Renal pelvis (tissue), 4 donors: ENCODE data around the gene TEX13D. TPM values are rescaled to one million over a fixed set of nuclear protein-coding genes. Genes with fewer than 3 reads are reported as not detected.

Experiments
- DNase-seq: peaks from one replicate; pipeline ENCODE4 v3.0.0-alpha.2; 2013
- polyA plus RNA-seq, 3 donors: library from polyadenylated mRNA; unstranded; fragments of 120-200 nt; gene quantifications; one replicate each; pipeline ENCODE4 v1.2.1, GENCODE V29; 2013; ENCODE audit not compliant: insufficient read length in 3 of 3

The TEX13D gene
- polyA plus RNA-seq, 3 donors = not detected

DNA sequence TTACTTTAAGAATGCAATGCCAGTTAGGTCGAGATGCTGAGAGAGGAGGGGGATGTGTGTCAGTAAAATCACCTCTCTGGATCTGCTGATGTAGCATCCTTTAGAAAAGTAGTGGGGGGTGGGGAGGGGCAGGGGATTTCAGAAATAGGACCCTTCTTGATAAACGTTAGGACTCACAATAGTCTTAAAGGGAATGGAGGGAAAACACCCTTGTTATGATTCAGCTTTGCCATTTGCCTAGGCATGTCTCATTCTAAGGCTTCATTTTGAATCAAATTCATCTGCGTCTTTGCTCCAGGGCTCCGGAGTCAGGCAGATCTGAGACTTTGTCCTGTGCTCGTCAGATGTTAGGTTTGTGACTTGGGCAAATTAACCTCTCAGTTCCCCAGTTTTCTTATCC is 14.8 kb downstream of the TEX13D start:
- no peak for DNase-seq

DNA sequence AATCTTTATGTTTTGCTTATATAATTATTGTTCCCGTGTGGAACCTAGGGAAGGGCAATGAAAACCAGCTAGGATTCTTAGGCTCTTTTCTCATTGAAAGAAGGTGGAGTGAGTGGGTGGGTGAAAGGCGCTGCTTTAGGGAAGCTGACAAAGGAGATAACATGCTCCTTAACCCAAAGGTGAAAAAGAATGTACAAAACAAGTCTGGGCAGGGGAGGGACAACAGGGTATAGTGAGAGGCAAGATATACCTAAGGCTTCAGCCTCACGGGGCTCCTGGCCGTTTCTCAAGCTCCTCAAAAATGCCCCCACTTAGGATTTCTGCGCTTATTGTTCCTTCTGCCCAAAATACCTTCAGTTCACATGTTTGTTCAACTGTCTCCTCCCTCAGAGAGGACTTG is 15.7 kb downstream of the TEX13D start:
- DNase-seq = no peak

GRCh38 chrX:124348885-124349453 is 16.5 kb downstream of the TEX13D start:
- DNase-seq = no peak

DNA sequence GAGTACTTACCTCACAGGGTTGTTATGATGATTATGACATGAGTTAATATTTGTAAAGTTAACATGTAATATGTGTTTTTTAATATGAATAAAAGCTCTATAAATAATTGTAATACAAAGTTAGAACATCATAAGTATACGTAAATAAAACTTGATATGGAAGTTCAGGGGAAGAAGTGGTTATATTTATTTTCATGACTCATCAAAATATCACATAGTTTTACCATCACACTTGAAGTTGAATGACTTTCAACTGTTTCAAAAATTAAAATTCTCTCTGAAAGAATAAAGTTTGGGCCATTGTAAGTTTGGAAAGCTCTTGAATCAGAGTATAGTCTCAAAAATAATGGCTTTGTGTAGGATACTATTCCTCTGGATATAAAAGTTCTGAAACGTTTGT is 22.2 kb downstream of the TEX13D start:
- no peak for DNase-seq

DNA sequence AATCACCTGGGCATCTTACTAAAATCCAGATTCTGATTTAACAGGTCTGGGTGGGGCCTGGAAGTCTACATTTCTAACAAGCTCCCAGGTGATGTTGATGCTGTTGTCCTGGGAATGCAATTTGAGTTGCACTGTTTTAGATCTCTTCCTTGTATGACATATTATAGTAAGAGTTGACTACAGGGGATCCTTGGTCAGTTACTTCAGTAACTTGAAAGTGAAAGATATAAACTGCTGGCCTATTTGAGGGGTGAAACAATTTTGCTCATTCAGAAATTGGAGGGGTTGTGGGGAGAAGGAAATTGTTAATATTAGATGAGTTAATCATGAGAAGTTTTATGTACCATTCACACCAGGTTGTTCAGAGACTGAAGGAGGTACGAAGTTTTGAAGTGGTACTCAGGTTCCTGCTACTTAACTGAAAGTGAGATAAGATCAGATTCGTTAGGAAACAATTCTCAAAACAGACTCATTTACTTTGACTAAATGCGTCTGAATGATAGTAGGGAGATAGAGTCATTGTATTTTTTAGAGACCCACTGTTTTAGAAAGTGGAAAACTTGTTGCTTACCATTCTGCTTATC is 26.4 kb downstream of the TEX13D start:
- DNase-seq = no peak

DNA sequence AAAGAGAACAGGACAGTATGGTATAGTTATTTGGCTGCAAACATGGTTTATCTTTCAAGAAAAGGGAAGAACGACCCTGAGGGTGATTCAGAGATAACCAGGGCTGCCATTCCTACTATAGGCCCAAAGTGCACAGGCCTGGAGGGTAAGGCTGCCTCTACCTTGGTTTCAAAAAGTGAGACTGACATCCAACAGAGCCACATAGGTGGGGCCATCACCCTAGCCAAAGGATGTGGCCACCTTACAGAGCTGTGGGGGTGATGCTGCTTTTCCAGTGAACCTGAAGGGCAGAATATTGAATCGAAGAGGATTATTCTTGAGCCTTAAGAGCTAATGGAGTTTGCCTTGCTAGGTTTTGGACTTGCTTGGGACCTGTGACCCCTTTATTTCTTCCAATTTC is 29.6 kb downstream of the TEX13D start:
- DNase-seq = no peak

DNA sequence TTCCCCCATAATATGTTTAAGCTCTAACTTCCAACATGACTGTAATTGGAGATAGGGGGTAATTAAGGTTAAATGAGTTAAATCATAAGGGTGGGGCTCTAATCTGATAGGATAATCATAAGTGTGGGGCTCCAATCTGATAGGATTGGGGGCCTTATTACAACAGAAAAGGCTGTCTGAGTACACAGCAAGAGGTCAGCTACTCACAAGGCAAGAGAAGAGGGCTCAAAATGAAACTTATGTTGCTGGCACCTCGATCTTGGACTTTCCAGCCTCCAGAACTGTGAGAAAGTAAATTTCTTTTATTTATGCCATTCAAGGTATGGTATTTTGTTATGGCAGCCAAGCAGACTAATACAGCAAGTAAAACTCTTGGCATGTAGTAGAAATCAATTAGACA is 30.3 kb downstream of the TEX13D start:
- no peak for DNase-seq

DNA sequence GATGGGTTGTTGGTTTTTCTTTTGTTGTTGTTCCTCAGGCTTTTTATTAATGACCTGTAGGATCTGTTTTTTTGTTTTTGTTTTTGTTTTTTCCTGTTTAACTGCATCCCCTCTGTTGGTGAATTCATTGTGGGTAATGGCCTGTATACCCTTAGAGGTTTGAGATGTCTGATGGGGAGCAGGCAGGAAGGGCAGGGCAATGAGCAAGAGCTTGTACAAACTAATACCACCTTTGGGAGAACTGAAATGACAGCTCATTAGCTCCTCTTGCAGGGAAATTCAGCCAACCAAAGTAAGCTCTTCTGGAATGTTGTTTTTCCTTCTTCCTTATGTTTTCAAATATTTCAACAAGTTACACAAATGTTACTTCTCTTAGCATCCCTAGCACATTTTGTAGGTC is 37.3 kb downstream of the TEX13D start:
- DNase-seq = no peak

- no peak for DNase-seq
Observed at GRCh38 chrX:124373348-124373747, 40.9 kb downstream of the TEX13D start.

- no peak for DNase-seq
Observed at GRCh38 chrX:124378643-124379042, 46.2 kb downstream of the TEX13D start.

- no peak for DNase-seq
Observed at GRCh38 chrX:124383354-124383753, 50.9 kb downstream of the TEX13D start.

DNA sequence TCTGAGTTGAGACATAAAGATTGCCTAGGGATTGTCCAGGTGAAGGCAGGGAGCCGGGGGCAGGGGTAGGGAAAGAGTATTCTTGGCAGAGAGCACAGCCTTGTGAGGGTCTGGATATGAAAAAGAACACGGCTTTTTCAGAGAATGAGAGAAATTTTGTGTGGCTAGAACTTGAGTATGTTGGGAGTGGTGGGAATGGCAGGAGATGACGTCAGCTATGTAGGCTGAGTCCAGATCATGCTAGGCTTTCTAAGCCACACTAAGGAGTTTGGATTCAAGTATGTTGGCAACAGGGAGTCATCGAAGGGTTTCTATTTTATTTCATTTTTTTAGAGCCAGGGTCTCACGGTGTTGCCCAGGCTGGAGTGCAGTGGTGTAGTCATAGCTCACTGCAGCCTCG is 53.9 kb downstream of the TEX13D start:
- no peak for DNase-seq

Other genes starting within 250 kb of the TEX13D start
- under 1 TPM; 0.10 to 0.41 (median 0.22) TPM for gene SH2D1A, start 13.9 kb downstream of the TEX13D start, polyA plus RNA-seq